Measurements from ENCODE around the gene HGF. TPM values are rescaled to one million over a fixed set of nuclear protein-coding genes. Genes with fewer than 3 reads are reported as not detected.

HGF gene
- total RNA-seq, 2 donors from 2014 or later = 12.6 to 35.7 TPM

GRCh38 chr7:81779706-81780105 is 9.9 kb upstream of the HGF start:
- no peaks in the 10 kb centered on the region for H3K36me3 ChIP-seq
- H3K27ac ChIP-seq = no peak overlapping the region
- no peaks in the 10 kb centered on the region for H3K4me1 ChIP-seq (ENCODE audit: control insufficient read depth in 1 of 2, low read depth in 2 of 2)
- ATAC-seq (ENCODE audit: insufficient number of reproducible peaks, low FRiP score, low read depth) = no peak
- H3K4me3 ChIP-seq = no peak overlapping the region
- DNase-seq (ENCODE audit: low spot score) = no peak
- TF ChIP-seq CTCF (IDR thresholded peaks at IDR 0.05) = no peak
- H3K27me3 ChIP-seq (replicated peaks; ENCODE audit: insufficient read depth) = no peaks in the 10 kb centered on the region
- no peaks in the 10 kb centered on the region for H3K9me3 ChIP-seq

GRCh38 chr7:81777697-81778096 is 7.8 kb upstream of the HGF start:
- H3K4me1 ChIP-seq (ENCODE audit: control insufficient read depth in 1 of 2, low read depth in 2 of 2) = no peaks in the 10 kb centered on the region
- H3K27ac ChIP-seq = no peak overlapping the region
- H3K27me3 ChIP-seq (replicated peaks; ENCODE audit: insufficient read depth) = no peaks in the 10 kb centered on the region
- no peaks in the 10 kb centered on the region for H3K9me3 ChIP-seq
- no peak for TF ChIP-seq CTCF (IDR thresholded peaks at IDR 0.05)
- H3K4me3 ChIP-seq = no peak overlapping the region
- H3K36me3 ChIP-seq = no peaks in the 10 kb centered on the region
- no peak for ATAC-seq (ENCODE audit: insufficient number of reproducible peaks, low FRiP score, low read depth)
- DNase-seq (ENCODE audit: low spot score) = no peak

DNA sequence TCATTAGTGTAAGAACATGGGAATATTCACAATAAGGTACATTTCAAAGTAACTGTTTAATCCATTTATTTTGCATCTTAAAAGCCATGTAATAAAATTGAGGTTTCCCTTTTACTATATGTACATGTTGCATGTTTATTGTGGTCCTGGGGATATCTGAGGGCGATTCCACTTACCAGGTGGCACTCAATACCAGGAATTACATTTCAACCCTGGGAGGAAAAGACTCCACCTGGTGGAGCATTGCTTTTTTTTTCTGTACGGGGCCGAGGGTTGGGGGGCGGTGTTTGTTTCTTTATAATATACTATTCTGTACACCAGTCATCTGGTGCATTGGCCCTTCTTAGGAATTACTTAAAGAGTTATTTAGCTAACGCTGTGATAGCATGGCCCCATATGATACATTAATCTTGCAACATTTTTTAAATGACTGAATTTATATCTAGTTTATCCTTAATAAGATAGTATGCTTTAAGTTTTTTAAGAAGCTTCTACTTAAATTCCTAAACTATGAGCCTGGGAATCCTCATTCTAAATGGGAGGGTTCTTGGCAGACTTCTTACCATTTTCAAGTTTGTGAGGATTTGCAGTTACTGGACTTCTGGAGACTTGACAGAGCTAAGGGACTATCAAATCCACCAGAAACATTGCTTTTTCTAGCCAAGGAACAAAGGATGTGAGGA is 7.2 kb upstream of the HGF start:
- Histone ChIP-seq H3K4me3 (no peak overlapping the region), H3K27me3 (replicated peaks; ENCODE audit: insufficient read depth) (no peaks in the 10 kb centered on the region), H3K4me1 (ENCODE audit: control insufficient read depth in 1 of 2, low read depth in 2 of 2) (no peaks in the 10 kb centered on the region), H3K9me3 (no peaks in the 10 kb centered on the region), H3K36me3 (no peaks in the 10 kb centered on the region), H3K27ac (no peak overlapping the region)
- no peak for DNase-seq (ENCODE audit: low spot score)
- no peak for ATAC-seq (ENCODE audit: insufficient number of reproducible peaks, low FRiP score, low read depth)
- TF ChIP-seq CTCF (IDR thresholded peaks at IDR 0.05) = no peak

GRCh38 chr7:81776161-81776560 is 6.3 kb upstream of the HGF start:
- Histone ChIP-seq H3K4me1 (ENCODE audit: control insufficient read depth in 1 of 2, low read depth in 2 of 2) (no peaks in the 10 kb centered on the region), H3K9me3 (no peaks in the 10 kb centered on the region), H3K36me3 (no peaks in the 10 kb centered on the region), H3K27me3 (replicated peaks; ENCODE audit: insufficient read depth) (no peaks in the 10 kb centered on the region), H3K4me3 (no peak overlapping the region), H3K27ac (no peak overlapping the region)
- no peak for DNase-seq (ENCODE audit: low spot score)
- no peak for ATAC-seq (ENCODE audit: insufficient number of reproducible peaks, low FRiP score, low read depth)
- no peak for TF ChIP-seq CTCF (IDR thresholded peaks at IDR 0.05)

DNA sequence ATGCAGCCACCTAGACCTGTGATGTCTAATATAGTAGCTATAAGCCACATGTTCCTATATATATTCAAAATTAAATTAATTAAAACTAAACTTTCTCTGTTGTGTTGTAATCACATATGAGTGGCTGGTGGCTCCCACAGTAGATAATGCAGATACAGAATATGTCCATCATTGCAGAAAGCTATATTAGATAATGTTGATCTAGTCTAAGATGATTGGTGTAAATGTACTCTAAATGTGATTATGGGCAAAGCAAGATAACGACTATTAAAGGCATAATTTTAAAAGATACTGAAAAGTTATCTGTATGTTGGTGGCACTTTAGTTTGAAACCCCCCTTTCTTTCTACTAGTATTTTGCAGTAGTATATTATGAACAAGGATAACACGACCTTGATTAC is 5.7 kb upstream of the HGF start:
- H3K36me3 ChIP-seq = no peaks in the 10 kb centered on the region
- no peak overlapping the region for H3K27ac ChIP-seq
- no peak for TF ChIP-seq CTCF (IDR thresholded peaks at IDR 0.05)
- DNase-seq (ENCODE audit: low spot score) = no peak
- no peak overlapping the region for H3K4me3 ChIP-seq
- H3K27me3 ChIP-seq (replicated peaks; ENCODE audit: insufficient read depth) = no peaks in the 10 kb centered on the region
- no peaks in the 10 kb centered on the region for H3K9me3 ChIP-seq
- peaks cover 0 to 6% of the 10 kb centered on the region in 2 donors for H3K4me1 ChIP-seq (ENCODE audit: control insufficient read depth in 1 of 2, low read depth in 2 of 2)
- no peak for ATAC-seq (ENCODE audit: insufficient number of reproducible peaks, low FRiP score, low read depth)
